ENCODE measurements around the gene AP3B1.

The AP3B1 gene

DNA sequence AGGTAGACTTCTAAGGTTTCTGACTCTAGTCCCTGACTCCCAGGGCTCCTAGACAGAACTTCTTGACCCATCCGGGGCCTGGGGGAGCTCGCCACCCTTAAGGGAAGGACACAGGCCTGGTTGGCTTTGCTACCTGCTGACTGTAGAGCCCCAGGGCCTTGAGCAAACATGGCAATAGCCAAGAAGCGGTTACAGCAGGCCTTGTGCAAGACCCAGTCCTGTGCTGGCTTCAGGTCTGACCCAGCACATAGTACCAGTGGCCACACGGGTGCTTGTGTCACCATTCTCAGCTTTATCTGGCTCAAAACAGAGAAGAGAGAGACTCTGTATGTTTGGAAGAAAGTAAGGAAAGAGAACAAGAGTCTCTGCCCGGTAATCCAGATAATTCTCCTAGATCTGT lies 41.8 kb downstream of the AP3B1 start:
- no peak overlapping the region for H3K56ac ChIP-seq (ENCODE audit: low read length)
- WGBS (ENCODE audit: extremely low coverage, insufficient coverage, low lambda C conversion rate), result no CpG with 5 or more reads among the region's 5 CpGs
- H4K5ac ChIP-seq (ENCODE audit: low read length), result no peak overlapping the region
- H3K4me1 ChIP-seq (ENCODE audit: control insufficient read depth, low read depth, low read length), result no peaks in the 10 kb centered on the region
- H3K4me3 ChIP-seq (ENCODE audit: low read length), result no peak overlapping the region
- H2AK5ac ChIP-seq (ENCODE audit: low read length), result no peak overlapping the region
- DNase-seq, result no peak
- H2BK15ac ChIP-seq (replicated peaks; ENCODE audit: low read depth), result no peak overlapping the region
- H3K4ac ChIP-seq (ENCODE audit: low read depth, low read length), result no peak overlapping the region
- no peak overlapping the region for H2BK120ac ChIP-seq (ENCODE audit: low read depth, low read length)
- no peak overlapping the region for H3K27ac ChIP-seq (ENCODE audit: low read depth, low read length)
- H2BK5ac ChIP-seq (ENCODE audit: low read length), result no peak overlapping the region
- no peaks in the 10 kb centered on the region for H3K36me3 ChIP-seq (ENCODE audit: control insufficient read depth, insufficient read depth, low read length)
- H3K23ac ChIP-seq (ENCODE audit: low read length), result no peak overlapping the region
- peaks cover 2% of the 10 kb centered on the region for H3K79me1 ChIP-seq (ENCODE audit: low read length)
- no peaks in the 10 kb centered on the region for H3K79me2 ChIP-seq (ENCODE audit: control insufficient read depth, insufficient read depth, low read length)
- H3K18ac ChIP-seq (ENCODE audit: low read length), result no peak overlapping the region
- H3K9ac ChIP-seq (ENCODE audit: low read length), result no peak overlapping the region
- no peak overlapping the region for H3K4me2 ChIP-seq (ENCODE audit: low read length)
- no peaks in the 10 kb centered on the region for H3K27me3 ChIP-seq (ENCODE audit: insufficient read depth, low read length, poor library complexity)
- H4K8ac ChIP-seq (ENCODE audit: low read depth, low read length), result no peak overlapping the region

DNA sequence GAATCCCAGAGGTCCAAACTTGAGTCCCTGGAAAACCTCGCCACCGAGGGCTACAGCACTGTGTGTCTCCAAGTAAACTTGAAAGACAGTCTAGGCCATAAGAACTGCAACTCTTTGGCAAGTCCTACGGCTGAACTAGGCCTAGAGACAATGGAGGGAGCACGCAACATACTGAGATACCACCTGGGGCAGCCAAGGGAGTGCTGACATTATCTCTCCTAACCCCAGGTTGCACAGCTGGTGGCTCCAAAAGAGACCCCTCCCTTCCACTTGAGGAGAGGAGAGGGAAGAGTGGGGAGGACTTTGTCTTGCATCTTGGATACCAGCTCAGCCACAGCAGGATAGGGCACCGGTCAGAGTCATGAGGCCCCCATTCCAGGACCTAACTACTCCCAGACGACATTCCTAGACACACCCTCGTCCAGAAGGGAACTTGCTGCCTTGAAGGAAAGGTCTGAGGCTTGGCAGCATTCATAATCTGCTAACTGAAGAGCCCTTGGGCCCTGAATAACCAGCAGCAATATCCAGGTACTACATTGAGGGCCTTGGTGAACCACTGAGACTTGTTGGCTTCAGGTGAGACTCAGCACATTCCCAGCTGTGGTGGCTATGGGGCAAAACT lies 42.7 kb downstream of the AP3B1 start:
- Histone ChIP-seq H3K27ac (ENCODE audit: low read depth, low read length) (no peak overlapping the region), H3K9ac (ENCODE audit: low read length) (no peak overlapping the region), H3K23ac (ENCODE audit: low read length) (no peak overlapping the region), H3K79me1 (ENCODE audit: low read length) (peaks cover 2% of the 10 kb centered on the region), H4K8ac (ENCODE audit: low read depth, low read length) (no peak overlapping the region), H3K4me1 (ENCODE audit: control insufficient read depth, low read depth, low read length) (no peaks in the 10 kb centered on the region), H3K36me3 (ENCODE audit: control insufficient read depth, insufficient read depth, low read length) (no peaks in the 10 kb centered on the region), H3K4ac (ENCODE audit: low read depth, low read length) (no peak overlapping the region), H3K79me2 (ENCODE audit: control insufficient read depth, insufficient read depth, low read length) (no peaks in the 10 kb centered on the region), H4K5ac (ENCODE audit: low read length) (no peak overlapping the region), H3K4me3 (ENCODE audit: low read length) (no peak overlapping the region), H3K56ac (ENCODE audit: low read length) (no peak overlapping the region), H2BK120ac (ENCODE audit: low read depth, low read length) (no peak overlapping the region), H2AK5ac (ENCODE audit: low read length) (no peak overlapping the region), H2BK15ac (replicated peaks; ENCODE audit: low read depth) (no peak overlapping the region), H3K27me3 (ENCODE audit: insufficient read depth, low read length, poor library complexity) (no peaks in the 10 kb centered on the region), H3K4me2 (ENCODE audit: low read length) (no peak overlapping the region), H3K18ac (ENCODE audit: low read length) (no peak overlapping the region), H2BK5ac (ENCODE audit: low read length) (no peak overlapping the region)
- peak; percentile 39 for DNase-seq
- no CpG with 5 or more reads among the region's 7 CpGs for WGBS (ENCODE audit: extremely low coverage, insufficient coverage, low lambda C conversion rate)

DNA sequence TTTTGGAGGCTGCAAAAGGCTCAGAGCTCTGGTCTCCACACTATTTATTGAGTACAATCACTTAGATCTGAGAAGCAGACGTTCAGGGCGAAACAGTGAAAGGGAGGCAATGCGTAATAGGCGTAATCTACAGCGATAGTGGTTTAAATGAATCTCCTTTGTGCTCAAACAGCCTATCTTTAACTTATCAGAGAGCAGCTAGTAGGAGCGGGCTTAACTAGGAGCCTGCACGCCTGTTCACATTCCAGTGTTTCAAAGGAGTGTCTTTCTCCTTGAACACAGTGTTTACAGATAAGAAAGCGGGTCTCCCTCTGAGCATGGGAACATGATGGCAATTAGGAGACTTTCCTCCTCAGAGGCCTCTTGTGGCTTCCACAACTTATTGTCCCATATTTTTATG lies 49.4 kb downstream of the AP3B1 start:
- no peaks in the 10 kb centered on the region for H3K27me3 ChIP-seq (ENCODE audit: insufficient read depth, low read length, poor library complexity)
- H4K5ac ChIP-seq (ENCODE audit: low read length), result no peak overlapping the region
- no peak overlapping the region for H3K9ac ChIP-seq (ENCODE audit: low read length)
- H3K4me3 ChIP-seq (ENCODE audit: low read length), result no peak overlapping the region
- no peak overlapping the region for H2BK5ac ChIP-seq (ENCODE audit: low read length)
- no peak overlapping the region for H3K4me2 ChIP-seq (ENCODE audit: low read length)
- no peak overlapping the region for H3K56ac ChIP-seq (ENCODE audit: low read length)
- H3K23ac ChIP-seq (ENCODE audit: low read length), result no peak overlapping the region
- no peak overlapping the region for H3K18ac ChIP-seq (ENCODE audit: low read length)
- no peaks in the 10 kb centered on the region for H3K4me1 ChIP-seq (ENCODE audit: control insufficient read depth, low read depth, low read length)
- DNase-seq, result peak; percentile 74
- H3K27ac ChIP-seq (ENCODE audit: low read depth, low read length), result no peak overlapping the region
- no peaks in the 10 kb centered on the region for H3K36me3 ChIP-seq (ENCODE audit: control insufficient read depth, insufficient read depth, low read length)
- H3K79me2 ChIP-seq (ENCODE audit: control insufficient read depth, insufficient read depth, low read length), result no peaks in the 10 kb centered on the region
- no peak overlapping the region for H2BK15ac ChIP-seq (replicated peaks; ENCODE audit: low read depth)
- H2BK120ac ChIP-seq (ENCODE audit: low read depth, low read length), result no peak overlapping the region
- no peak overlapping the region for H4K8ac ChIP-seq (ENCODE audit: low read depth, low read length)
- no peak overlapping the region for H3K4ac ChIP-seq (ENCODE audit: low read depth, low read length)
- no peaks in the 10 kb centered on the region for H3K79me1 ChIP-seq (ENCODE audit: low read length)
- WGBS (ENCODE audit: extremely low coverage, insufficient coverage, low lambda C conversion rate), result no CpG with 5 or more reads among the region's 8 CpGs
- no peak overlapping the region for H2AK5ac ChIP-seq (ENCODE audit: low read length)

DNA sequence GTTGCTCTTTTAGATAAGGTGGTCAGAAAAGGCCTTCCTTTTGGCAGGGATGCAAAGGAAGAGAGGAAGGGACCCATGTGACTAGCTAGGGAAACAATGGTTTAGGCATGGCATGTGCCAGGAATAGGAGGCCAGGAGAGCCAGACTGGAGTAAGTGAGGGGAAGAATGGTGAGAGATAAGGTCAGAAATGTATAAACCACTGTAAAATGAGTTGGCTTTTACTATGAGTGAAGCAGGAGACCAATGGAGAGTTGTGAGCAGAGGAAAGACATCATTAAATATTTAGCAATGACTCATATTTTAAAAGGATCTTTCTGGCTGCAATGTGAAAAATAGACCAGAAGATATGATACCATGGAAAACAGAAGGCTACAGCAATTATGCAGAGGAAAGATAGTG lies 50.9 kb downstream of the AP3B1 start:
- H4K5ac ChIP-seq (ENCODE audit: low read length), result no peak overlapping the region
- no peaks in the 10 kb centered on the region for H3K79me2 ChIP-seq (ENCODE audit: control insufficient read depth, insufficient read depth, low read length)
- H3K18ac ChIP-seq (ENCODE audit: low read length), result no peak overlapping the region
- no peaks in the 10 kb centered on the region for H3K36me3 ChIP-seq (ENCODE audit: control insufficient read depth, insufficient read depth, low read length)
- H4K8ac ChIP-seq (ENCODE audit: low read depth, low read length), result no peak overlapping the region
- no peak overlapping the region for H3K27ac ChIP-seq (ENCODE audit: low read depth, low read length)
- no peak overlapping the region for H3K4me2 ChIP-seq (ENCODE audit: low read length)
- H2BK15ac ChIP-seq (replicated peaks; ENCODE audit: low read depth), result no peak overlapping the region
- H3K23ac ChIP-seq (ENCODE audit: low read length), result no peak overlapping the region
- H2BK120ac ChIP-seq (ENCODE audit: low read depth, low read length), result no peak overlapping the region
- no peaks in the 10 kb centered on the region for H3K79me1 ChIP-seq (ENCODE audit: low read length)
- no peak overlapping the region for H2AK5ac ChIP-seq (ENCODE audit: low read length)
- H3K56ac ChIP-seq (ENCODE audit: low read length), result no peak overlapping the region
- H3K27me3 ChIP-seq (ENCODE audit: insufficient read depth, low read length, poor library complexity), result no peaks in the 10 kb centered on the region
- no peaks in the 10 kb centered on the region for H3K4me1 ChIP-seq (ENCODE audit: control insufficient read depth, low read depth, low read length)
- H3K4ac ChIP-seq (ENCODE audit: low read depth, low read length), result no peak overlapping the region
- DNase-seq, result peak; percentile 27
- no peak overlapping the region for H3K4me3 ChIP-seq (ENCODE audit: low read length)
- no peak overlapping the region for H3K9ac ChIP-seq (ENCODE audit: low read length)
- no peak overlapping the region for H2BK5ac ChIP-seq (ENCODE audit: low read length)

DNA sequence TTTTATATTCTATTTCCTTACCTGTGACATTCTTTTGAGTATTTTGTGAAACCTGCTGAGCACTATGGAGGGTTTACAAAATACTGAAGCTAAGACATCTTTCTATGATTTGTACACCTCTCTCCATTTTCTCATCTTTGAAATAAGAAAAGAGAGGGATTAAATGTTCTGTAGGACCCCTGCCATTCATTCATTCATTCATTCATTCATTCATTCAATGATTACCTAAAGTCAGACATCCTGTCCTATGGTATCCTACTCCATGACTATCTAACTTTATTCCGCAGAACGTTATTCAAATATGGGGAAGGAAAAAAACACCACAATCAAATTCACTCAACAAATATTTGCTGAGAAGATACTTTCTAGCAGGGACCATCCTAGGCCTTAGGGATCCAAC lies 51.4 kb downstream of the AP3B1 start:
- no peak for DNase-seq
- H3K23ac ChIP-seq (ENCODE audit: low read length), result no peak overlapping the region
- no peak overlapping the region for H3K4ac ChIP-seq (ENCODE audit: low read depth, low read length)
- no peak overlapping the region for H4K8ac ChIP-seq (ENCODE audit: low read depth, low read length)
- no peak overlapping the region for H2AK5ac ChIP-seq (ENCODE audit: low read length)
- no peak overlapping the region for H3K9ac ChIP-seq (ENCODE audit: low read length)
- no peak overlapping the region for H3K4me2 ChIP-seq (ENCODE audit: low read length)
- no peaks in the 10 kb centered on the region for H3K79me2 ChIP-seq (ENCODE audit: control insufficient read depth, insufficient read depth, low read length)
- no peaks in the 10 kb centered on the region for H3K36me3 ChIP-seq (ENCODE audit: control insufficient read depth, insufficient read depth, low read length)
- no peak overlapping the region for H3K27ac ChIP-seq (ENCODE audit: low read depth, low read length)
- no peak overlapping the region for H2BK120ac ChIP-seq (ENCODE audit: low read depth, low read length)
- no peak overlapping the region for H3K4me3 ChIP-seq (ENCODE audit: low read length)
- WGBS (ENCODE audit: extremely low coverage, insufficient coverage, low lambda C conversion rate), result no CpG with 5 or more reads among the region's 2 CpGs
- H2BK5ac ChIP-seq (ENCODE audit: low read length), result no peak overlapping the region
- H3K27me3 ChIP-seq (ENCODE audit: insufficient read depth, low read length, poor library complexity), result no peaks in the 10 kb centered on the region
- H3K4me1 ChIP-seq (ENCODE audit: control insufficient read depth, low read depth, low read length), result no peaks in the 10 kb centered on the region
- H2BK15ac ChIP-seq (replicated peaks; ENCODE audit: low read depth), result no peak overlapping the region
- no peak overlapping the region for H3K18ac ChIP-seq (ENCODE audit: low read length)
- no peak overlapping the region for H4K5ac ChIP-seq (ENCODE audit: low read length)
- H3K79me1 ChIP-seq (ENCODE audit: low read length), result no peaks in the 10 kb centered on the region
- no peak overlapping the region for H3K56ac ChIP-seq (ENCODE audit: low read length)

DNA sequence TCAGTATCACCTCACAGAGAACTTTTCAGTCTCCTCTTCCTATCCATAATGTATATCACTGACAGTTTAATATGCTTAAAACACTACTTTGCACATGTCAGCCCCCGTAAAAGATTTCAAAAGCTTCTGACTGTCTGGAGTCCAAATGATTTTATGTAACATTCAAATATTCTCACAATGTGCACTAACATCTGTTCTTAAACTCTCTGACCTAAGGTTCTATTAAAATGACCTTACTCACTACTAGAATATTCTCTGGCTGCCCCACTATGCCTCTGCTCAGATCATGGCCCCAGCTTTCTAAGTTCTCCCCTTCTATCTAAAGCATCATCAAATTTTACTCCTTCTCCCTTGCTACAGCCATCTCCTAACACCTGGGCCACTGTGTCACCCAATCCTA lies 52.5 kb downstream of the AP3B1 start:
- no peaks in the 10 kb centered on the region for H3K4me1 ChIP-seq (ENCODE audit: control insufficient read depth, low read depth, low read length)
- no peak for DNase-seq
- H3K36me3 ChIP-seq (ENCODE audit: control insufficient read depth, insufficient read depth, low read length), result no peaks in the 10 kb centered on the region
- H2BK15ac ChIP-seq (replicated peaks; ENCODE audit: low read depth), result no peak overlapping the region
- H4K8ac ChIP-seq (ENCODE audit: low read depth, low read length), result no peak overlapping the region
- no peak overlapping the region for H3K18ac ChIP-seq (ENCODE audit: low read length)
- H3K9ac ChIP-seq (ENCODE audit: low read length), result no peak overlapping the region
- H2BK120ac ChIP-seq (ENCODE audit: low read depth, low read length), result no peak overlapping the region
- no peak overlapping the region for H2AK5ac ChIP-seq (ENCODE audit: low read length)
- H3K23ac ChIP-seq (ENCODE audit: low read length), result no peak overlapping the region
- WGBS (ENCODE audit: extremely low coverage, insufficient coverage, low lambda C conversion rate), result no CpG with 5 or more reads among the region's 1 CpG
- H3K56ac ChIP-seq (ENCODE audit: low read length), result no peak overlapping the region
- no peak overlapping the region for H2BK5ac ChIP-seq (ENCODE audit: low read length)
- no peaks in the 10 kb centered on the region for H3K79me2 ChIP-seq (ENCODE audit: control insufficient read depth, insufficient read depth, low read length)
- H3K27me3 ChIP-seq (ENCODE audit: insufficient read depth, low read length, poor library complexity), result no peaks in the 10 kb centered on the region
- H4K5ac ChIP-seq (ENCODE audit: low read length), result no peak overlapping the region
- H3K79me1 ChIP-seq (ENCODE audit: low read length), result peaks cover 2% of the 10 kb centered on the region
- no peak overlapping the region for H3K4ac ChIP-seq (ENCODE audit: low read depth, low read length)
- no peak overlapping the region for H3K27ac ChIP-seq (ENCODE audit: low read depth, low read length)
- no peak overlapping the region for H3K4me2 ChIP-seq (ENCODE audit: low read length)
- H3K4me3 ChIP-seq (ENCODE audit: low read length), result no peak overlapping the region

All from mesendoderm (in vitro differentiated cells).